ENCODE data around the gene ERI3.

The ERI3 gene

DNA sequence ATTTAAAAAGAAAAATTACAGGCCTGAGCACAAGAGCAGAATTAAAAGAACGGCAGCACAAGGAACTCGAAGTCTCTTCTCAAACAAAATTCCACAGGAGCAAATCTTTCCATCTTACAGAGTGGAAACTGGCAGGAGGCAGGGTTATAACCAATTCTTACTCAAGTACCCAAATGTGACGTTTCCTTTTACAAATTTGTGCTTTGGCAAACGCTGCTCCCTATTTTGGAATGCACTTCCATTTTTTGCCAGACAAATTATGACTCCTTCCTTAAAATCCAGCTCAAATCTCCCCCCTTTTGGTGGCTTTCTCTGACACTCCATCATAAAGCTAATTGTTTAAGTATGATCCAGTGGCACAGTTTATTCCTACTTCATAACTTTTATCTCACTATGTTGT, 7.8 kb downstream of the ERI3 start:
- no peak for DNase-seq

DNA sequence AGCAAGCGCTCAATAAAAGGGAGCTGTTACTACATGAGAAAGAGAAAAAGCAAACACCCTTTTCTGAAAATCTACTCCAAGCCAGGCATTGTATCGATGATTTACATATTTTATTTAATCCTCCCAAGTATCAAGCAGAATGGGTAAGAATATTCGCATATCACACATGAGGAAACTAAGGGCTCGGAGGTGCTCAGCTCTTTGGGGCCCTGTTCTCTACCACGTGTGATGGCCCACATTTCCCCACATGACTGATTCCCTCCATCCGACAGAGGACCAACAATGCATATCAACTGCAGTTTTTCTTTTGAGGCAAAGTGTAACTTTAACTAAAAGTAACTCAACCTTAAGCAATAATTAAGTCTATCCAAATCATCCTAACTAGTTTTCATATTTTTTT, 8.2 kb downstream of the ERI3 start:
- no peak for DNase-seq

GRCh38 chr1:44346184-44346583, 8.9 kb downstream of the ERI3 start:
- no peak for DNase-seq

- no peak for DNase-seq
These were observed 9.8 kb downstream of the ERI3 start for GRCh38 chr1:44345187-44345775.

GRCh38 chr1:44339731-44340130, 15.3 kb downstream of the ERI3 start:
- DNase-seq, result no peak

DNA sequence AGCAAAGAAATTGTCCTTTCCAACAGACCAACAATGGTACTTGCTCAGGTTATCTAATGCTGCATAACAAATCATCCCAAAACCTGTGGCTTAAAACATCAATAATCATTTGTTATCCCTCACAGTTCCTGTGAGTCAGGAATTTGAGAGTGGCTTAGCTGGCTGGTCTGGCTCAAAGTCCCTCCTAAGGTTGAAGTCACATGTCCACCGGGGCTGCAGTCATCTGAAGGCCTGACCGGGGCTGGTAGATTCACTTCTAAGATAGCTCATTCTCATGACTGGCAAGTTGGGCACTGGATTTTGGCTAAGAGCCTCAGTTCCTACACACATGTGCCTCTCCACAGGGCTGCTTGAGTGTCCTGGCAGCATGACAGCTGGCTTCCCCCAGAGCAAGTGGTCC, 16.9 kb downstream of the ERI3 start:
- no peak for DNase-seq

- DNase-seq, result no peak
These were observed 18.4 kb downstream of the ERI3 start for GRCh38 chr1:44336668-44337067.

DNA sequence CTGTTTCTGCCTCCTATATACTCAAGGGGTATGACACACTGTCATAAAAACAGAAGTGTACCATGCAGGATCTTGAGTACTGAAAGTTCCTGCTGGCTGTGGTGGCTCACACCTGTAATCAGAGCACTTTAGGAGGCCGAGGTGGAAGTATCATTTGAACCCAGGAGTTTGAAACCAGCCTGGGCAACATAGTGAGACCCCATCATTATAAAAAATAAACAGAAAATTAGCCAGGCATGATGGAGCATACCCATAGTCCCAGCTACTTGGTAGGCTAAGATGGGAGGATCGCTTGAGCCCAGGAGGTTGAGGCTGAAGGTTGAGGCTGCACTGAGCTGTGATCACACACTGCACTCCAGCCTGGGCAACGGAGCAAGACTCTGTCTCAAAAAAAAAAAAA, 20.1 kb downstream of the ERI3 start:
- DNase-seq, result no peak

GRCh38 chr1:44333376-44333775, 21.7 kb downstream of the ERI3 start:
- no peak for DNase-seq

- DNase-seq, result no peak
These were observed 22.6 kb downstream of the ERI3 start for GRCh38 chr1:44332505-44332904.

DNA sequence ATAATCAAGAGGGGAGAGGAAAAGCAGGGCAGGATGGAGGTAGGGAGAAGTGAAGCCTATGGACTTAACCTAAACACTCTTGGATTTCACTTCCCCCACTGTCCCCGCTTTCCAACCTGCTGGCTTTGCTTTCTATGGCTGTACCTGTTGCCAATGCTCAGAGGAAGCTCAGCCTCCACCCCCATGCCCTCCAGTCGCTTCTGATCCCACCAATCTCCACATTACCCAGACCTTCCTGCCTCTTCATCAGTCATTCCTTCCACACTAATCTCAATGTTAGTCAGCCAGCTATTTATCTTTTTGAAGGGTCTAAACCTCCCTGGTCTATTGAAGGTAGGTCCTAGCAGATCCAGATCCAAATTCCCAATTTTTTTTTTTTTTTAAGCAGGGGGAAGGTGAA, 24.1 kb downstream of the ERI3 start:
- no peak for DNase-seq

DNA sequence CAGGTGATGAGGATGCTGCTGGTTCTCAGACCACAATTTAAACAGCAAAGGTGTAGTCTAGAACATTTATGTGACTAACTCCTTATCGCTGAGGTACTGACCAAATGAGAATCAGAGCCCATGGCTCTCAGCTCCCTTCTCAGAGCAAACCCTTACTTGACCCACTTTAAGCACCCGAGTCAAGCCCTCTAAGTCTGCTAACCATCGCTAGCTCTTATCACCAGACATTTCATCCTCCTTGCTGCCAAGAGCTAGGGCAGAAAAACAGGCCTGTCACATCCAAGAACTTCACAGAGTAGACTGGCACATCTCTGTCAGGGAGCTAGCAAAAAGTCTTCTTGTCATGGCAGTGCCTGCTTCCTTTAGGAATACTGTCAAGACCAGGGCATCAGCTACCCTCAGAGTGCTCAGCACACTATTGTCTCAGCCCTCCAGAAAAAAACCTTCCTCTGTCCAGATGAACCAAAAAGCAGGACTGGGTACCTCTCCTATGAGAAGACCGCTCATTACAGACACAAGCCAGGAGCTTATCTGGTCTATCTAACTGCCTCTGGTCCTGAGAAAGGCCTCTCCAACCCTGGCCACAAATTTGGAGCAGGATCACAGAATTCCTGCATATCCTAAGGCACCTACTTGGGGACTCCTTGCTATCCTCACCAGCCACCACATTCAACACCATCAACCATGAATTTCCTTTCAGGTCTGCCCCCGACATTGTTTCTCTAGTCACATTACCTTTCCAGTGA, 26.2 kb downstream of the ERI3 start:
- DNase-seq, result no peak

- no peak for DNase-seq
These were observed 27.2 kb downstream of the ERI3 start for GRCh38 chr1:44327679-44328491.

- DNase-seq, result no peak
These were observed 28.1 kb downstream of the ERI3 start for GRCh38 chr1:44326821-44327465.

DNA sequence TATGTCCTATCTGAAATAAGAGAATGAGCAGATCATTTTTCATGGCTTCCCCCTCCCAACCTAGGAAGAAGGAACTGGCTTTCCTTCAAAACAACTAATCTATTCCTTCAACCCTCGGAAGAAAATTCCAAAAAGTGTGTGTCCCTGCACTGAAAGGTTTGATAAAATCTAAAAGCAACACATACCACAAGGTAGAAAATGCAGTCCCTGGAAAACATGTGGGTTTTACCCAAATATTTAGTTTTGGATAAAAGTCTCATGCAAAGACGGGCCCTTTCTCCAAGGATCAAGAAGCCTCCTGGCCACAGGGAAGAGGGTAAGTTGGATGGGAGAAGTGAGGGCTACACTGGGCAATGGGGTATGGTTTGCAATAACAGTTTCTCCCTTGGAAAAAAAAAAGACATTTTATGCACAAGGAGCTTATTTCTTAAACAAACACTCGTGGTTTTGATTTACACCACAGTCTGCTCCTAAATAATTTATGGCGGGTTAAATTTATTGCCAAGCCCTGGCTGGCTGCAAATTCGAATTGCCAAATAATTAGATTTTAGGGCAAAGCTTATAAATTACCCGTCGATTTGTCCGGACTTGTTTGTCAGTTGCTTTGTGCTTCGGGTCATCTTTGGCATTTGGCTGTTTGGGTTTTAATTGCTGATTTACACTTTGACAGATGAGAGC, 28.9 kb downstream of the ERI3 start:
- DNase-seq, result no peak

DNA sequence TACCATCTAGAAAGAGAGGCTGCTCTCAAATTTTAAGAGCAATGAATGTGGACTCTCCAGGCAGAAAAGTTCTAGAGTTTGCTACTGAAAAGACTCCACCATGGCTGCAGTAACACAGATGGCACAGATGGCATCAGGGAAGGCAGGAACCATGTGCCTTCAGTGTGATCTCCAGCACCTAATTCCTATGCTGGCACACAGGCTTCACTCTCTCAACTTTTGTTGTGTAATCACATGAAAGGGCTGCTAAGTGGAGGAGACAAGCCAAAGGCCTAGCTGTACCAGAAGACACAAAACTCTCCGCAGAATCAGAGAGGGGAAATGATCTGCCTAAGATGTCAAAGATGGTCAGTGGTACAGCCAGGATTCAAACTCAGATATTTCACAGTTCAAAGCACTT, 31.1 kb downstream of the ERI3 start:
- DNase-seq, result no peak

GRCh38 chr1:44322367-44322766, 32.7 kb downstream of the ERI3 start:
- DNase-seq, result no peak

DNA sequence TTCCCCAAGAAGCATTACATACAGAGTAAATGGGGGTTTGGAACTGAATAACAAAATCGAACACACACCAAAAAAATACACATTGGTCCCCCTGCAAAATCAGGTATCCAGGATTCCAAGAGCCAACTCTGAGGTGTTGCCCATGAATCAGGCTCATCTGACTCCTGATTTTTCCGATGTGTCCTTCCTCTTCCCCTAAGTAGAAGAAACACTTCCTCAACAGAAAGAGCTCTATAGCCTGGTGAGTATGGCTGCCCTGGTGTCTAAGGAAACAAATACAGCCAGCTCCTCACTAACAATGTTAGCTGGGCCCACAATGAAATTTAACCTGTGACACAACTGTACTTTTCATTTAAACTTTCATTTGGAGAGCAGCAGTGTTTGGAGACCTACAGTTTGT, 33.6 kb downstream of the ERI3 start:
- DNase-seq, result no peak

GRCh38 chr1:44318097-44319088, 36.7 kb downstream of the ERI3 start:
- no peak for DNase-seq

- DNase-seq, result no peak
These were observed 38.8 kb downstream of the ERI3 start for GRCh38 chr1:44316231-44316759.

DNA sequence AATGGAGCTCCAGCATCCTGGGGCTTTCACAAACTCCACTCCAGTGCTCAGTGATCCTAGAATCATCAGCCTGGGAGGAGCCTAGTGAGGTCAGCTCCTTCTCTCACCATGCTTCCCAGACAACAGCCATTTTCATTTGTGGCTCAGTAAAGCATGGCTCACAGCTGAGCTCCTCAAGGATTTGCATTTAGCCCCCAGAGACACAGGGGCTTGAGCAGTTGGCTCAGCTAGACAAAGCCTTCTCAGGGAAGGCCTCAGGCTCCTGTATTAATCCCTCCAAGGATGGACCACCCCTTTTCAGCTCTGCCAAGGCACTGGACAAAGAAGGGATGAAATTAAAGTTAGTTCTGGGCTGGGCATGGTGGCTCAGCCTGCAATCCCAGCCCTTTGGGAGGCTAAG, 39.5 kb downstream of the ERI3 start:
- DNase-seq, result no peak
